ENCODE measurements around the gene TPRX1. TPM values are rescaled to one million over a fixed set of nuclear protein-coding genes. Genes with fewer than 3 reads are reported as not detected.

TPRX1 gene
- total RNA-seq, 2 experiments from 2014 or later, result not detected

Other genes with a start within 250 kb of the TPRX1 start
- under 1 TPM; 0.15 to 0.20 TPM for gene ZNF541, start 231.4 kb downstream of the TPRX1 start, total RNA-seq
- gene BICRA, start 195.4 kb downstream of the TPRX1 start, total RNA-seq, result 10 to 100 TPM; 20.2 to 23.3 TPM
- not detected for gene EHD2, start 91.1 kb downstream of the TPRX1 start, total RNA-seq
- 100 to 1,000 TPM; 257 to 271 TPM for gene NOP53, start 59.0 kb downstream of the TPRX1 start, total RNA-seq
- 100 to 1,000 TPM; 110 to 120 TPM for gene SELENOW, start 25.8 kb downstream of the TPRX1 start, total RNA-seq
- not detected for gene CRX, start 17.4 kb upstream of the TPRX1 start, total RNA-seq
- gene TPRX2, start 54.7 kb upstream of the TPRX1 start, total RNA-seq, result not detected
- gene SULT2A1, start 81.8 kb upstream of the TPRX1 start, total RNA-seq, result not detected
- gene BSPH1, start 187.6 kb upstream of the TPRX1 start, total RNA-seq, result not detected
- gene ELSPBP1, start 190.1 kb upstream of the TPRX1 start, total RNA-seq, result not detected
- not detected for gene CABP5, start 239.5 kb upstream of the TPRX1 start, total RNA-seq

Measured in activated CD4-positive, alpha-beta memory T cell treated with anti-CD3 and anti-CD28 coated beads, Interleukin-2, amount 10 ng/mL, durations not matched to agents 7 days and 5 days (primary cell).